DND-41 (cell line): ENCODE results near the gene NPFFR1.

Experiments
- ATAC-seq: fragments of 200-7000 bp; cut with Tn5 transposase; 3 replicates; pipeline ENCODE4 v1.9.1; 2021; ENCODE audit warnings: low read depth; ENCODE audit not compliant: insufficient read depth
- DNase-seq: peaks from one replicate; pipeline ENCODE4 v3.0.0-alpha.2; 2020
- H2AFZ ChIP-seq: 2 replicates; pipeline ENCODE4 v1.6.0; 2012; ENCODE audit warnings: low read depth, low read length
- H3K27ac ChIP-seq: 2 replicates; pipeline ENCODE4 v1.5.1; 2012; ENCODE audit warnings: low read length, inconsistent platforms
- H3K27me3 ChIP-seq: fragments of 200-600 bp; sonication (generic); 2 replicates; pipeline ENCODE4 v1.6.0; 2012; ENCODE audit warnings: low read length, mild to moderate bottlenecking, inconsistent platforms; ENCODE audit not compliant: insufficient read depth, poor library complexity
- H3K36me3 ChIP-seq: 2 replicates; pipeline ENCODE4 v1.5.1; 2012; ENCODE audit warnings: low read length, inconsistent platforms; ENCODE audit not compliant: insufficient read depth
- H3K4me1 ChIP-seq: 2 replicates; pipeline ENCODE4 v1.5.1; 2012; ENCODE audit warnings: mild to moderate bottlenecking, low read length; ENCODE audit not compliant: insufficient read depth
- H3K4me2 ChIP-seq: 2 replicates; pipeline ENCODE4 v1.6.0; 2012; ENCODE audit warnings: mild to moderate bottlenecking, moderate library complexity, low read length, inconsistent platforms; ENCODE audit not compliant: insufficient read depth
- H3K4me3 ChIP-seq, 2 experiments: fragments of 200-600 bp in 1 of 2; shearing (Covaris generic) in 1 of 2; 2 replicates each; pipeline ENCODE4 v1.5.1; 2012 to 2016; ENCODE audit warnings: inconsistent platforms in 2 of 2, low read length in 2 of 2, mild to moderate bottlenecking in 2 of 2, low read depth in 1 of 2, moderate library complexity in 1 of 2
- H3K79me2 ChIP-seq: 2 replicates; pipeline ENCODE4 v1.6.0; 2012; ENCODE audit warnings: low read length, inconsistent platforms; ENCODE audit not compliant: insufficient read depth
- H3K9ac ChIP-seq: 2 replicates; pipeline ENCODE4 v1.6.0; 2012; ENCODE audit warnings: low read depth, mild to moderate bottlenecking, inconsistent platforms, low read length, moderate library complexity
- H3K9me3 ChIP-seq: 2 replicates; pipeline ENCODE4 v1.5.1; 2012; ENCODE audit warnings: low read length, moderate library complexity, mild to moderate bottlenecking, inconsistent platforms; ENCODE audit not compliant: insufficient read depth, severe bottlenecking
- H4K20me1 ChIP-seq: 2 replicates; pipeline ENCODE4 v1.6.0; 2012; ENCODE audit warnings: low read length; ENCODE audit not compliant: insufficient read depth
- CTCF ChIP-seq: IDR thresholded peaks from 2 replicates; pipeline ENCODE4 v1.5.1; 2012; ENCODE audit warnings: borderline replicate concordance, low read length, moderate library complexity, mild to moderate bottlenecking; ENCODE audit not compliant: poor library complexity, severe bottlenecking; ENCODE audit errors: extremely low read depth
- EZH2 ChIP-seq: IDR thresholded peaks from 3 replicates; pipeline ENCODE4 v1.6.1; 2012; ENCODE audit warnings: borderline replicate concordance, low read depth, mild to moderate bottlenecking, moderate library complexity, low read length, inconsistent platforms; ENCODE audit not compliant: severe bottlenecking

NPFFR1 gene

GRCh38 chr10:70206762-70207161 is 77.0 kb downstream of the NPFFR1 start:
- Histone ChIP-seq H3K4me2 (no peak overlapping the region), H3K4me3 (no peak overlapping the region), H3K9me3 (no peaks in the 10 kb centered on the region), H3K36me3 (peaks cover 96% of the 10 kb centered on the region), H3K79me2 (no peaks in the 10 kb centered on the region), H3K9ac (no peak overlapping the region), H3K27ac (no peak overlapping the region), H3K27me3 (no peaks in the 10 kb centered on the region), H2AFZ (no peak overlapping the region), H4K20me1 (no peaks in the 10 kb centered on the region), H3K4me1 (no peaks in the 10 kb centered on the region)
- TF ChIP-seq CTCF (no peak), EZH2 (no peak)
- DNase-seq (no peak), ATAC-seq (no peak)

GRCh38 chr10:70201105-70201504 is 82.7 kb downstream of the NPFFR1 start:
- Histone ChIP-seq H3K4me1 (no peaks in the 10 kb centered on the region), H3K4me3 (no peak overlapping the region)

GRCh38 chr10:70198696-70199466 is 84.9 kb downstream of the NPFFR1 start:
- H3K79me2 ChIP-seq = no peaks in the 10 kb centered on the region
- H4K20me1 ChIP-seq = peaks cover 2% of the 10 kb centered on the region; the same call in 1 of the 2 replicates
- H3K4me3 ChIP-seq = no peak overlapping the region
- no peak overlapping the region for H3K27ac ChIP-seq
- no peak for ATAC-seq
- TF ChIP-seq EZH2 = no peak
- no peak for TF ChIP-seq CTCF
- H2AFZ ChIP-seq = no peak overlapping the region
- no peak overlapping the region for H3K4me2 ChIP-seq
- no peak for DNase-seq
- no peak overlapping the region for H3K9ac ChIP-seq
- no peaks in the 10 kb centered on the region for H3K27me3 ChIP-seq
- peaks cover 67% of the 10 kb centered on the region for H3K36me3 ChIP-seq
- H3K4me1 ChIP-seq = no peaks in the 10 kb centered on the region
- no peaks in the 10 kb centered on the region for H3K9me3 ChIP-seq

More at GRCh38 chr10:70201105-70201504, 82.7 kb downstream of the NPFFR1 start:
- TF ChIP-seq CTCF (no peak), EZH2 (no peak)
- Histone ChIP-seq H3K27me3 (no peaks in the 10 kb centered on the region), H3K79me2 (no peaks in the 10 kb centered on the region), H3K9ac (no peak overlapping the region), H3K36me3 (peaks cover 87% of the 10 kb centered on the region), H2AFZ (no peak overlapping the region), H3K27ac (no peak overlapping the region), H4K20me1 (peaks cover 2% of the 10 kb centered on the region; the same call in 1 of the 2 replicates), H3K9me3 (no peaks in the 10 kb centered on the region), H3K4me2 (no peak overlapping the region)
- ATAC-seq = no peak
- no peak for DNase-seq
